NCI-H1694 treated with DMSO at 0.1 percent for 48 hours (cell line): ENCODE results near the gene F2RL2.
"Not testable (repeated sequence)": the region's sequence is repeated elsewhere in the genome, so short reads cannot be mapped to it uniquely, and the experiment has no call there.

Experiments used
- DNase-seq: peaks from one replicate; lab custom pipeline; 2025; lab: John Stamatoyannopoulos, UW

The F2RL2 gene

GRCh38 chr5:76622076-76622475, 1.1 kb downstream of the F2RL2 start:
- no peak for DNase-seq

GRCh38 chr5:76620166-76620565, 3.0 kb downstream of the F2RL2 start:
- no peak for DNase-seq

GRCh38 chr5:76617675-76618074, 5.5 kb downstream of the F2RL2 start:
- DNase-seq = no peak

GRCh38 chr5:76617229-76617628, 6.0 kb downstream of the F2RL2 start:
- no peak for DNase-seq

- DNase-seq = no peak
These were observed 7.0 kb downstream of the F2RL2 start for GRCh38 chr5:76616206-76616605.

- DNase-seq = no peak
These were observed 7.4 kb downstream of the F2RL2 start for GRCh38 chr5:76615759-76616158.

GRCh38 chr5:76612942-76613341, 10.3 kb downstream of the F2RL2 start:
- DNase-seq = no peak

- DNase-seq = no peak
These were observed 13.0 kb downstream of the F2RL2 start for GRCh38 chr5:76610196-76610595.

GRCh38 chr5:76608833-76609232, 14.4 kb downstream of the F2RL2 start:
- DNase-seq = no peak

GRCh38 chr5:76607353-76607871, 15.8 kb downstream of the F2RL2 start:
- DNase-seq = no peak

GRCh38 chr5:76606701-76607100, 16.5 kb downstream of the F2RL2 start:
- DNase-seq = no peak

GRCh38 chr5:76604838-76605237, 18.4 kb downstream of the F2RL2 start:
- DNase-seq = no peak

GRCh38 chr5:76603991-76604390, 19.2 kb downstream of the F2RL2 start:
- not testable (repeated sequence) for DNase-seq

GRCh38 chr5:76602094-76602726, 21.0 kb downstream of the F2RL2 start:
- DNase-seq = no peak

- DNase-seq = peak; percentile 13
These were observed 21.7 kb downstream of the F2RL2 start for GRCh38 chr5:76601470-76601869.

- DNase-seq = no peak
These were observed 22.5 kb downstream of the F2RL2 start for GRCh38 chr5:76600716-76601115.

- DNase-seq = no peak
These were observed 24.7 kb downstream of the F2RL2 start for GRCh38 chr5:76598531-76598930.

GRCh38 chr5:76595755-76596481, 27.3 kb downstream of the F2RL2 start:
- DNase-seq = no peak

- DNase-seq = no peak
These were observed 29.1 kb downstream of the F2RL2 start for GRCh38 chr5:76594107-76594506.

GRCh38 chr5:76592692-76593091, 30.5 kb downstream of the F2RL2 start:
- no peak for DNase-seq

- no peak for DNase-seq
These were observed 31.8 kb downstream of the F2RL2 start for GRCh38 chr5:76591366-76591765.

GRCh38 chr5:76590027-76590426, 33.2 kb downstream of the F2RL2 start:
- no peak for DNase-seq

GRCh38 chr5:76586531-76586930, 36.7 kb downstream of the F2RL2 start:
- no peak for DNase-seq

- no peak for DNase-seq
These were observed 37.4 kb downstream of the F2RL2 start for GRCh38 chr5:76585783-76586217.
